Stimulated activated CD4-positive, alpha-beta T cell treated with anti-CD3 and anti-CD28 coated beads, Interleukin-1b, Interleukin-23, amount 100 ng/mL, for 48 hours (primary cell): ENCODE results near the gene ZSWIM9.

ENCODE experiments used
- DNase-seq: peaks from one replicate; pipeline ENCODE4 v3.0.0-alpha.2; 2020

ZSWIM9 gene

GRCh38 chr19:48169939-48170803, at the start of gene ZSWIM9, which contains the start of gene LIG1:
TSS of gene ZSWIM9 (plus strand) at chr19:48170680. CDS start at chr19:48171803, 1,123 bp downstream.
TSS of gene LIG1 (minus strand) at chr19:48170344. CDS start at chr19:48165566, 4,778 bp downstream.
- peak; percentile 92 for DNase-seq

GRCh38 chr19:48121066-48121465, 49.4 kb upstream of the ZSWIM9 start:
- DNase-seq: no peak

- no peak for DNase-seq
These were observed 48.5 kb upstream of the ZSWIM9 start for GRCh38 chr19:48121909-48122371.

GRCh38 chr19:48122421-48122820, 48.1 kb upstream of the ZSWIM9 start:
- DNase-seq: no peak

- peak; percentile 68 for DNase-seq
These were observed 46.4 kb upstream of the ZSWIM9 start for GRCh38 chr19:48123907-48124651.

- DNase-seq: no peak
These were observed 42.9 kb upstream of the ZSWIM9 start for GRCh38 chr19:48127561-48127960.

- DNase-seq: no peak
These were observed 37.4 kb upstream of the ZSWIM9 start for GRCh38 chr19:48133094-48133493.

- DNase-seq: peak; percentile 19
These were observed 35.1 kb upstream of the ZSWIM9 start for GRCh38 chr19:48135411-48135810.

- no peak for DNase-seq
These were observed 33.9 kb upstream of the ZSWIM9 start for GRCh38 chr19:48136547-48136946.

GRCh38 chr19:48137411-48137810, 33.1 kb upstream of the ZSWIM9 start:
- DNase-seq: no peak

GRCh38 chr19:48139053-48139452, 31.4 kb upstream of the ZSWIM9 start:
- DNase-seq: no peak

- DNase-seq: no peak
These were observed 22.8 kb upstream of the ZSWIM9 start for GRCh38 chr19:48147597-48148175.

GRCh38 chr19:48148576-48148975, 21.9 kb upstream of the ZSWIM9 start:
- DNase-seq: no peak

- DNase-seq: no peak
These were observed 21.1 kb upstream of the ZSWIM9 start for GRCh38 chr19:48149430-48149829.

- peak; percentile 57 for DNase-seq
These were observed 17.9 kb upstream of the ZSWIM9 start for GRCh38 chr19:48152551-48152950.

- no peak for DNase-seq
These were observed 16.5 kb upstream of the ZSWIM9 start for GRCh38 chr19:48154003-48154402.

GRCh38 chr19:48158210-48158790, 12.2 kb upstream of the ZSWIM9 start:
- no peak for DNase-seq

GRCh38 chr19:48168689-48169088, 1.8 kb upstream of the ZSWIM9 start:
- no peak for DNase-seq

- DNase-seq: peak; percentile 92
These were observed 922 bp upstream of the ZSWIM9 start for GRCh38 chr19:48169578-48169938.

GRCh38 chr19:48170817-48171347, 402 bp downstream of the ZSWIM9 start:
- no peak for DNase-seq

GRCh38 chr19:48171710-48172109, 1.2 kb downstream of the ZSWIM9 start:
- no peak for DNase-seq

GRCh38 chr19:48174445-48175030, 4.1 kb downstream of the ZSWIM9 start:
- no peak for DNase-seq
